Middle frontal gyrus (tissue), 1 donor: Measurements from ENCODE around the gene APBB2.
"Not testable (repeated sequence)": the region's sequence is repeated elsewhere in the genome, so short reads cannot be mapped to it uniquely, and the experiment has no call there.

ENCODE experiments used
- DNase-seq: peaks from one replicate; pipeline ENCODE4 v3.0.0-alpha.2; 2015; ENCODE audit warnings: low spot score; ENCODE audit errors: extremely low spot score

Gene APBB2

GRCh38 chr4:40837094-40837870 lies 377.1 kb downstream of the APBB2 start:
- DNase-seq = no peak

GRCh38 chr4:40833212-40833611 lies 381.1 kb downstream of the APBB2 start:
- no peak for DNase-seq

- no peak for DNase-seq
These were observed 382.2 kb downstream of the APBB2 start for GRCh38 chr4:40832175-40832574.

- peak; percentile 37 for DNase-seq
These were observed 383.0 kb downstream of the APBB2 start for GRCh38 chr4:40831146-40831907.

GRCh38 chr4:40829586-40829985 lies 384.8 kb downstream of the APBB2 start:
- no peak for DNase-seq

GRCh38 chr4:40828661-40829060 lies 385.7 kb downstream of the APBB2 start:
- DNase-seq = no peak

- no peak for DNase-seq
These were observed 386.6 kb downstream of the APBB2 start for GRCh38 chr4:40827758-40828157.

GRCh38 chr4:40826821-40827220 lies 387.5 kb downstream of the APBB2 start:
- DNase-seq = no peak

GRCh38 chr4:40825014-40825838 lies 389.1 kb downstream of the APBB2 start:
- no peak for DNase-seq

- no peak for DNase-seq
These were observed 391.7 kb downstream of the APBB2 start for GRCh38 chr4:40822420-40823166.

- no peak for DNase-seq
These were observed 394.2 kb downstream of the APBB2 start for GRCh38 chr4:40820101-40820500.

GRCh38 chr4:40817157-40817556 lies 397.2 kb downstream of the APBB2 start:
- not testable (repeated sequence) for DNase-seq

GRCh38 chr4:40812856-40813255 lies 401.5 kb downstream of the APBB2 start:
- no peak for DNase-seq

- no peak for DNase-seq
These were observed 402.0 kb downstream of the APBB2 start for GRCh38 chr4:40812386-40812785.

GRCh38 chr4:40811956-40812355 lies 402.4 kb downstream of the APBB2 start:
- DNase-seq = no peak

- DNase-seq = no peak
These were observed 405.4 kb downstream of the APBB2 start for GRCh38 chr4:40808926-40809457.

GRCh38 chr4:40804598-40804997 lies 409.7 kb downstream of the APBB2 start:
- no peak for DNase-seq

GRCh38 chr4:40800064-40800463 lies 414.3 kb downstream of the APBB2 start:
- no peak for DNase-seq

- DNase-seq = no peak
These were observed 424.6 kb downstream of the APBB2 start for GRCh38 chr4:40789771-40790170.

- no peak for DNase-seq
These were observed 425.3 kb downstream of the APBB2 start for GRCh38 chr4:40789031-40789430.

GRCh38 chr4:40788331-40788730 lies 426.0 kb downstream of the APBB2 start:
- no peak for DNase-seq
